HG02571 (cell line): ENCODE data around the gene ZBTB8OS.

ENCODE experiments used
- ATAC-seq: cut with Tn5 transposase; IDR thresholded peaks from one replicate; pipeline ENCODE4 v1.9.1; 2021; ENCODE audit warnings: mild to moderate bottlenecking, moderate library complexity; ENCODE audit not compliant: unreplicated experiment

ZBTB8OS gene

GRCh38 chr1:32612189-32612881 lies 38.0 kb downstream of the ZBTB8OS start:
- ATAC-seq = peak; percentile 69

DNA sequence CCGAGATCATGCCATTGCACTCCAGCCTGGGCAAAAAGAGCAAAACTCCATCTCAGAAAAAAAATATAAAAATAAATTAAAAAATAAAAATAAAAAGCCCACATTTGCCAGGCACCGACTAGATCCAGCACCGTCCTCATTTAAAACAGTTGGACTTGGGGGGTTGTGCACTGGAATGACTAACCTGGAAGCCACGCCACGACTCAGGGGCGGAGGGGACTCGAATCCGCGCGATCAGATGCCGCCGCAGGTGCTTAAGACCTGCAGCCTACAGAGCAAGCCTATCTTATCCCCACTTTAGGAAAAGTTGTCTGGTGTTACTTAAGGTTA lies 38.5 kb downstream of the ZBTB8OS start:
- no peak for ATAC-seq

DNA sequence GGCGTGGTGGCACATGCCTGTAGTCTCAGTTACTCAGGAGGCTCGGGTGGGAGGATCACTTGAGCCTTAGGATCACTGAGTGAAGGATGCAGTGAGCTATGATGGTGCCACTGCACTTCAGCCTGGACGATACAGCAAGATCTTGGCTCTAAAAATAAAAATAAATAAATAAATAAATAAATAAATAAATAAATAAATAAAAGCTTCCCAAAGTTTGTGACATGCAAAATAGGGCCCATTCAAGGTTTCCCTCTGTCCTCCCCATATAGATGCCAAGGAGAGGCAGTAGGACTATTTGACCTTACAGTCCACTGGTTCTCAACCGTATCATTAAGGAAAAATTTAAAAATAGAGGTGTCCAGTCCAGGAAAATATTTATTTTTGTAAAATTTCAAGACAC lies 41.2 kb downstream of the ZBTB8OS start:
- no peak for ATAC-seq

DNA sequence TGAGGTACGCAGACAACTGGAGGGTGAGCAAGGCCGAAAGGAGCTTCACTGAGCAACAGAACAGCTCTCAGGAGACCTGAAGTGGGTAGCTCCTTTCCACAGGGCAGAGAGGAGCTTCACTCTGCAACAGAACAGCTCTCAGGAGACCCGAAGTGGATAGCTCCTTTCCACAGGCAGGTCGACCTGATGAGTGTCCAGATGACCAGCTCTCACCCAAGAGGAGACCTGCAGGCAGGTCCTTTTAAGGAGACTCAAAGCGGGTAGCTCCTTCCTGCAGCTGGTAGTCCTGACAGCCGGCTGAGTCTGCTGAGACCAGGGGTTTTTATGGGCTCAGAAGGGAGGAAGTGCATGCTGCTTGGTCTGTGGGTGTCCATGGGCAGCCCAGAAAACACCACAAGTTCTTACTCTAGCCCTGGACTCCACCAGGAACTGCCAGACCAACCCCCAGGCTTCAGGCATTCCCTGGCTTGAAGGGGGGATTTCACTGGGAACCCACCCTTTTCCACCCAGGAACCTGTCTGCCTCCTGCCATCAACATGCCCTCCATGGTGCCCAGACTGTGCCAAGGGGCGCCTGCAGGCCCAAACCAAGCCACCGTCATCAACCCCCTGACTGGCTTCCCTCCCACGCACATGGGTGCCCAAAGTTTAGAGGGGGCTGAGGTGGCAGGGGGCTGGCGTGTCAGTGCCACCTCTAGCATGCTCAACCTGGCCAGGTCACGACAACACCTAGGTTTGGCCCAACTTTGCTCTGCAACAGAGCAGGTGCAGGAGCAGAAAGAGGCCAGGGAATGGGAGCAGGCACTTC lies 43.6 kb downstream of the ZBTB8OS start:
- no peak for ATAC-seq

- ATAC-seq = no peak
Observed at GRCh38 chr1:32605711-32606424, 44.5 kb downstream of the ZBTB8OS start.

GRCh38 chr1:32600034-32600433 lies 50.3 kb downstream of the ZBTB8OS start:
- no peak for ATAC-seq

- no peak for ATAC-seq
Observed at GRCh38 chr1:32592943-32593342, 57.4 kb downstream of the ZBTB8OS start.

- no peak for ATAC-seq
Observed at GRCh38 chr1:32580348-32581017, 69.9 kb downstream of the ZBTB8OS start.
